Skeletal muscle tissue (tissue), 5 donors: ENCODE data around the gene CLDN9. TPM values are rescaled to one million over a fixed set of nuclear protein-coding genes. Genes with fewer than 3 reads are reported as not detected.

ENCODE experiments used
- H3K27ac ChIP-seq: one replicate; pipeline ENCODE4 v1.7.0; 2013; ENCODE audit warnings: mild to moderate bottlenecking, low read depth, low read length, inconsistent platforms
- H3K27me3 ChIP-seq, 3 donors: one replicate each; pipeline ENCODE4 v1.7.0; 2013; ENCODE audit warnings: low read length in 3 of 3; ENCODE audit not compliant: control insufficient read depth in 3 of 3, insufficient read depth in 3 of 3
- H3K36me3 ChIP-seq, 3 donors: one replicate each; pipeline ENCODE4 v1.7.0; 2013; ENCODE audit warnings: low read length in 3 of 3; ENCODE audit not compliant: control insufficient read depth in 3 of 3, insufficient read depth in 3 of 3
- H3K4me1 ChIP-seq, 3 donors: one replicate each; pipeline ENCODE4 v1.7.0; 2013; ENCODE audit warnings: low read length in 3 of 3, mild to moderate bottlenecking in 3 of 3; ENCODE audit not compliant: control insufficient read depth in 3 of 3, insufficient read depth in 3 of 3
- H3K4me3 ChIP-seq, 3 donors: one replicate each; pipeline ENCODE4 v1.7.0; 2013; ENCODE audit warnings: low read length in 3 of 3
- H3K9ac ChIP-seq, 3 donors: one replicate each; pipeline ENCODE4 v1.7.0; 2013; ENCODE audit warnings: low read length in 3 of 3, mild to moderate bottlenecking in 3 of 3, moderate library complexity in 2 of 3, low read depth in 1 of 3
- H3K9me3 ChIP-seq, 3 donors: one replicate each; pipeline ENCODE4 v1.7.0; 2013; ENCODE audit warnings: low read length in 3 of 3; ENCODE audit not compliant: control insufficient read depth in 3 of 3
- small RNA-seq: library from RNA; depleted of rRNA; stranded (forward); fragments of <200 nt; gene quantifications from one replicate; pipeline ENCODE3, GENCODE V24; 2014
- total RNA-seq: library from RNA; depleted of rRNA; stranded (reverse); fragments of >200 nt; gene quantifications from one replicate; pipeline ENCODE4 v1.2.3, GENCODE V29; 2014
- donor health status: Osteomylitis.

The CLDN9 gene
- total RNA-seq, 1 donor from 2014 or later = not detected

GRCh38 chr16:3059041-3059722 is 46.5 kb downstream of the CLDN9 start:
- peaks cover 0 to 4% (median 3%) of the 10 kb centered on the region in 3 donors for H3K36me3 ChIP-seq
- H3K9ac ChIP-seq = peak overlapping the region; percentile 77 to 90 (median 77)
- no peaks in the 10 kb centered on the region for H3K9me3 ChIP-seq
- no peaks in the 10 kb centered on the region for H3K27me3 ChIP-seq
- H3K27ac ChIP-seq = peak overlapping the region; percentile 80
- peaks cover 23 to 35% (median 27%) of the 10 kb centered on the region in 3 donors for H3K4me1 ChIP-seq
- peak overlapping the region; percentile 77 to 91 (median 81) for H3K4me3 ChIP-seq

GRCh38 chr16:3059723-3060242 is 47.1 kb downstream of the CLDN9 start:
- H3K4me1 ChIP-seq = peaks cover 24 to 39% (median 32%) of the 10 kb centered on the region in 3 donors
- peaks cover 0 to 2% (median under 1%) of the 10 kb centered on the region in 3 donors for H3K36me3 ChIP-seq
- peak overlapping the region; percentile 56 to 81 (median 76) for H3K4me3 ChIP-seq
- no peaks in the 10 kb centered on the region for H3K27me3 ChIP-seq
- H3K9ac ChIP-seq = peak overlapping the region; percentile 73 to 90 (median 77)
- H3K27ac ChIP-seq = peak overlapping the region; percentile 80
- no peaks in the 10 kb centered on the region for H3K9me3 ChIP-seq

DNA sequence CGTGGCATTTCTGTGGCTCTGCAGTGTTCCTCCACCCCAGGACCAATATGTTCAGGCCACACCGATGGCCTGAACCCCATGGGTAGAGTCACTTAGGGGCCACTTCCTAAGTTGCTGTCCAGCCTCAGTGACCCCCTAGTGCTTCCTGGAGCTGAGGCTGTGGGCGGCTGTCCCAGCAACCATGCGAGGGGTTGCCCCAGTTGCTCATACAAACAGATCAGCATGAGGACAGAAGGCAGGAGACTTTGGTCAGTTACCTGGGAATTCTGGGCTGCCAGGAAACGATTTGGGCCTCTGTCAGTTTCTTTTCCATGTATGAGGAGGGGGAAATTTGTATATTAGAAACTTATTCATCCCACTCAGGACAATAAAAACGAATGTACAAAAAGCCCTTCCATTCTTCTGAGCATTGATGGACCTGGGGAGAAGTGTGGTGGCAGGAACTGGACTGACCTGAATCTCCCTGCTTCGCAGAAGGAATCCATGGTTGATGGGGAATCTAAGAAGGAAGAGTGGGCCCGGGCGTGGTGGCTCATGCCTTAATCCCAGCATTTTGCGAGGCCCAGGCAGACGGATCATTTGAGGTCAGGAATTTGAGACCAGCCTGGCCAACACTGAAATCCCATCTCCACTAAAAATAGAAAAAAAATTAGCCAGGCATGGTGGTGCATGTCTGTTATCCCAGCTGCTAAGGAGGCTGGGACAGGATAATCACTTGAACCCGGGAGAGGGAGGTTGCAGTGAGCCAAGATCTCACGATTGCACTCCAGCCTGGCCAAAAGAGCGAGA is 47.8 kb downstream of the CLDN9 start:
- H3K4me3 ChIP-seq = peak overlapping the region in 2 of 3 donors; percentile 27 to 76

DNA sequence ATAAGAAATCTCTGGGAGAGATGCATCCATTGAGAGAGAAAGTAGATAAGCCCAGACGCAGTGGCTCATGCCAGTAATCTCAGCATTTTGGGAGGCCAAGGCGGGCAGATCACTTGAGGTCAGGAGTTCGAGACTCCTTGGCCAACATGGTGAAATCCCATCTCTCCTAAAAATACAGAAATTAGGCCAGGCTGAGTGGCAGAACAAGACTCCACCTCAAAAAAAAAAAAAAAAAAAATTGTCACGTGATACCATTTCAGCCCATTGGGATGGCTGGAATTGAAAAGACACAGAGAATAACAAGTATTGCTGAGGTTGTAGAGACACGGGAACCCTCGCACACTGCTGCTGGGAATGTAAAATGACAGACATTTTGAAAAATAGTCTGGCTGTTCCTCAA is 49.8 kb downstream of the CLDN9 start:
- H3K4me1 ChIP-seq = peaks cover 50 to 57% (median 53%) of the 10 kb centered on the region in 3 donors
- H3K27ac ChIP-seq = no peak overlapping the region

More for the DNA sequence above, 47.8 kb downstream of the CLDN9 start:
- H3K27me3 ChIP-seq = no peaks in the 10 kb centered on the region
- peaks cover 32 to 43% (median 39%) of the 10 kb centered on the region in 3 donors for H3K4me1 ChIP-seq
- peak overlapping the region; percentile 80 for H3K27ac ChIP-seq
- no peaks in the 10 kb centered on the region for H3K9me3 ChIP-seq
- peak overlapping the region in 2 of 3 donors; percentile 53 to 90 for H3K9ac ChIP-seq
- no peaks in the 10 kb centered on the region for H3K36me3 ChIP-seq

DNA sequence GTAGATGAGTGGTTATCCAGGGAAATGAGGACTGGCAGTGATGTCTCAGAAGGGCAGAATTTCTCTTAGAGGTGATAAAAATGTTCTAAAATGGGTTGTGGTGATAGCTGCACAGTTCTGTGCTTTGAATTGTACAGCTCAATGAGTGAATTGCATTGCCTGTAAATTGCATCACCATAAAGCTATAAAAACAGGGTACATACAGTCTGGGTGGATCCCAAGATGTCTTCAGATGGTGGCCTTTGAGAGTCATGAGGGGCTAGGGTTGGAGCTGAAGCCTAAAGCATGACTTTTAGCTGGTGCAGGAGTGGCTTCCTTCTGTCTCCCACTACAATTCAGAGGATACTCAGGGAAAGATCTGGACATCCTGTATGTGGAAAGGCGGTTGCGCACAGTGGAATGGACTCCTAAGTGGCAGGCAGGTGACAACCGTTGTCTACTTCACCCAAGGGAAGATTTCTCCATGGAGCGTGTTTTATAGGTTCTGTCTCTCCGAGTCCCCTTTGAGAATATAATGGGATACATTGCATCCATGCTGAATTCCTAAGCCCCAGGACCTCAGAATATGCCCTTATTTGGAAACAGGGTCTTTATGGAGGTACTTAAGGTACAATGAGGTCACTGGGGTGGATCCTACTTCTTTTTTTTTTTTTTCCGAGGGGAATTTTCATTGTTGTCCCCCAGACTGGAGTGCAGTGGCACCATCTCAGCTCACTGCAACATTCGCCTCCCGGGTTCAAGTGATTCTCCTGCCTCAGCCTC is 51.1 kb downstream of the CLDN9 start:
- no peak overlapping the region for H3K27ac ChIP-seq
- no peak overlapping the region for H3K4me3 ChIP-seq
- H3K36me3 ChIP-seq = peaks cover 0 to 6% (median 6%) of the 10 kb centered on the region in 3 donors
- H3K9ac ChIP-seq = peak overlapping the region in 1 of 3 donors; percentile 23
- no peaks in the 10 kb centered on the region for H3K9me3 ChIP-seq
- H3K27me3 ChIP-seq = no peaks in the 10 kb centered on the region
- peaks cover 46 to 61% (median 56%) of the 10 kb centered on the region in 3 donors for H3K4me1 ChIP-seq

More for the DNA sequence above, 49.8 kb downstream of the CLDN9 start:
- Histone ChIP-seq H3K9ac (no peak overlapping the region), H3K9me3 (no peaks in the 10 kb centered on the region), H3K36me3 (no peaks in the 10 kb centered on the region), H3K27me3 (no peaks in the 10 kb centered on the region), H3K4me3 (no peak overlapping the region)

Small RNA genes lying within 50 kb of the gene (small RNA-seq; reads per million reads assigned to genes)
- not detected for gene LINC00514

Other genes starting within 250 kb of the CLDN9 start
- 178 TPM for gene ELOB, start 235.6 kb upstream of the CLDN9 start, total RNA-seq
- not detected for gene PRSS33, start 225.4 kb upstream of the CLDN9 start, total RNA-seq
- gene PRSS41, start 214.5 kb upstream of the CLDN9 start, total RNA-seq = not detected
- gene PRSS21, start 195.7 kb upstream of the CLDN9 start, total RNA-seq = not detected
- 0.52 TPM for gene ZG16B, start 182.6 kb upstream of the CLDN9 start, total RNA-seq
- not detected for gene PRSS22, start 154.8 kb upstream of the CLDN9 start, total RNA-seq
- gene FLYWCH2, start 129.7 kb upstream of the CLDN9 start, total RNA-seq = 10.4 TPM
- 11.0 TPM for gene FLYWCH1, start 101.0 kb upstream of the CLDN9 start, total RNA-seq
- 1.6 TPM for gene KREMEN2, start 48.6 kb upstream of the CLDN9 start, total RNA-seq
- 2.1 TPM for gene PAQR4, start 43.6 kb upstream of the CLDN9 start, total RNA-seq
- 2.1 TPM for gene PKMYT1, start 32.5 kb upstream of the CLDN9 start, total RNA-seq
- gene CLDN6, start 5.3 kb downstream of the CLDN9 start, total RNA-seq = not detected
- 28.7 TPM for gene TNFRSF12A, start 7.4 kb downstream of the CLDN9 start, total RNA-seq
- 14.1 TPM for gene HCFC1R1, start 11.0 kb downstream of the CLDN9 start, total RNA-seq
- gene THOC6, start 11.1 kb downstream of the CLDN9 start, total RNA-seq = 15.7 TPM
- gene BICDL2, start 24.0 kb downstream of the CLDN9 start, total RNA-seq = not detected
- 0.52 TPM for gene MMP25, start 33.6 kb downstream of the CLDN9 start, total RNA-seq
- 25.1 TPM for gene IL32, start 52.7 kb downstream of the CLDN9 start, total RNA-seq
- not detected for gene ZSCAN10, start 86.4 kb downstream of the CLDN9 start, total RNA-seq
- 7.3 TPM for gene ZNF205, start 99.7 kb downstream of the CLDN9 start, total RNA-seq
- 4.2 TPM for gene ZNF213, start 122.1 kb downstream of the CLDN9 start, total RNA-seq
- gene OR1F1, start 175.3 kb downstream of the CLDN9 start, total RNA-seq = not detected
- 9.4 TPM for gene ZNF200, start 222.2 kb downstream of the CLDN9 start, total RNA-seq
- 0.52 TPM for gene MEFV, start 243.7 kb downstream of the CLDN9 start, total RNA-seq